T-helper 9 cell (primary cell): Measurements from ENCODE around the gene PTPRG.

ENCODE experiments used
- DNase-seq: peaks from one replicate; pipeline ENCODE4 v3.0.0-alpha.2; 2020

Gene PTPRG

GRCh38 chr3:61774279-61774890, 213.0 kb downstream of the PTPRG start:
- no peak for DNase-seq

DNA sequence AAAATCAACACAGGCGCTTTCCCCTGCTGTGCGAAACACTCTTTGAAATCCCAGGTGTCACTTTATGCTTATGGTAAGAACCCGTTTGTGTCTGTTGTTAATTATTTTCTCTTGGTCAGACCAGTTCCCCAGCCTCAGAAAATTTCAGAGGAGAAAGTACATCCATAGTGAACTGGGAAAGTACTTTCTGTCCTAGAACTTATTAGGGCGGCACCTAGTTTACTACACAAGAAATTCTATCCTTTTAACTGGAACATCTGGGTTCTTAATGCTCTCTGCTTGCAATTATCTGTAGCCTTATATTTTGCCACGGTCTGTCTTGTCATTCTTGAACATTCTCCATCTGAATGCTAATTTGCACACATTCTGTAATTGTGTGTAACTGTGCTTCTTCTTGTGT, 215.0 kb downstream of the PTPRG start:
- DNase-seq = no peak

- DNase-seq = no peak
Observed at GRCh38 chr3:61777483-61777882, 216.1 kb downstream of the PTPRG start.

- DNase-seq = no peak
Observed at GRCh38 chr3:61778095-61778494, 216.7 kb downstream of the PTPRG start.

GRCh38 chr3:61780016-61780415, 218.6 kb downstream of the PTPRG start:
- no peak for DNase-seq

- DNase-seq = no peak
Observed at GRCh38 chr3:61780455-61781228, 219.3 kb downstream of the PTPRG start.

GRCh38 chr3:61783993-61784718, 222.8 kb downstream of the PTPRG start:
- DNase-seq = no peak

- DNase-seq = no peak
Observed at GRCh38 chr3:61788623-61789507, 227.5 kb downstream of the PTPRG start.

- DNase-seq = no peak
Observed at GRCh38 chr3:61789861-61790260, 228.5 kb downstream of the PTPRG start.

GRCh38 chr3:61790411-61790810, 229.0 kb downstream of the PTPRG start:
- no peak for DNase-seq

DNA sequence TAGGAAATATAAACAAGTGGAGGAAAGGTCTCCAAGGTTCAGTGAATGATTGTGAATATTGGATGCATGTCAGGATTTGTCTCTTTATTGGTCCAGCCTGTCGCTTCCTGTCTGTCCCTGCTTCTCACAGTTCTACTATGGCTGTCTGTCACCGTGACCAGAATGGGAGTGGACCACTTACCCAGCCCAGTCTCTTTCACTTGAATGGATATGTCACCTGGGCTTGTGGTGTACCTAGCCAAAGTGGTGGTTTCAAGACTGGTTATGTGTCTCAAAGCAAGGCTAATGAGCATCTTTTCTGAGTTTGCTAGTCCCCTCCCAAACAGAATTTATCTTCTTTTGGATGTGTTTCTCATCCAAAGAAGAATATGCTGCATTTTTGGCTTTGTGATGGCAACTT, 231.7 kb downstream of the PTPRG start:
- no peak for DNase-seq

DNA sequence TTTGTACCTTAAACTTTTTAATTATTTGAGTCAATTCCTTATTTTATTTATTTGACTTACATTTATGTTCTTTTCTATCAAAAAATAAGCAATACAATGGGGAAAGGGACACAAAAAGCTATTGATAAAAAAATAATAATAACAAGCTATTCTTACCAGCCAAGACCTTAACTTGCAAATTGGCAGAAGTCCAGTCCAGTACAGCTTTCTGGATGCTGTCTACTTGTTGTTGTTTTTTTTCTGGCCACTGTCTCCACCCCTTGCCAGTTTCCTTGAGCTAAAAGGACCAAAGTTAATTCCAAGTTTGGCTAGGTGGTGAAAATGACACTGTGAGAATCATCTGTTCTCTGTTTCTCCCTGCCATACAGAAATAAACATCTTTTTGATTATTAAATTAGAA, 232.2 kb downstream of the PTPRG start:
- DNase-seq = no peak

GRCh38 chr3:61794341-61794740, 233.0 kb downstream of the PTPRG start:
- DNase-seq = no peak

- no peak for DNase-seq
Observed at GRCh38 chr3:61794961-61795360, 233.6 kb downstream of the PTPRG start.

- no peak for DNase-seq
Observed at GRCh38 chr3:61796088-61796680, 234.8 kb downstream of the PTPRG start.

- no peak for DNase-seq
Observed at GRCh38 chr3:61796911-61797310, 235.5 kb downstream of the PTPRG start.

DNA sequence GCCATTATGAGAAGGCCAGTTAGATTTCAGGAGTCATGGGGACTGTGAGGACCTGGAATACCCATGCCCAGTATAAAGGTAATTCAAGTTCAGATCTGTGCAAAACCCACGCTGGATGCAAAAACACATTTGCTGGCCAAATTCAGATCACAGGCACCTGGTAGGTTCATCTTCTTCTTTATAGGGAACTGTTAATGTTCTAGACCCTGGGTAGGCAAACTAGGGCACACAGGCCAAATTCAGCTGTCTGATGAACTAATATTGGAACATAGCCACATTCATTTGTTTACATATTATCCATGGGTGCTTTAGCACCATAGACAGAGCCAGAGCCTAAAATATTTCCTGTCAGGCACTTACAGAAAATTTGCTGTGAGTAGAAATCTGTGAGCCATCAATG, 241.4 kb downstream of the PTPRG start:
- no peak for DNase-seq

- DNase-seq = no peak
Observed at GRCh38 chr3:61803983-61804382, 242.6 kb downstream of the PTPRG start.

- no peak for DNase-seq
Observed at GRCh38 chr3:61804782-61805181, 243.4 kb downstream of the PTPRG start.

GRCh38 chr3:61805510-61806080, 244.2 kb downstream of the PTPRG start:
- no peak for DNase-seq

DNA sequence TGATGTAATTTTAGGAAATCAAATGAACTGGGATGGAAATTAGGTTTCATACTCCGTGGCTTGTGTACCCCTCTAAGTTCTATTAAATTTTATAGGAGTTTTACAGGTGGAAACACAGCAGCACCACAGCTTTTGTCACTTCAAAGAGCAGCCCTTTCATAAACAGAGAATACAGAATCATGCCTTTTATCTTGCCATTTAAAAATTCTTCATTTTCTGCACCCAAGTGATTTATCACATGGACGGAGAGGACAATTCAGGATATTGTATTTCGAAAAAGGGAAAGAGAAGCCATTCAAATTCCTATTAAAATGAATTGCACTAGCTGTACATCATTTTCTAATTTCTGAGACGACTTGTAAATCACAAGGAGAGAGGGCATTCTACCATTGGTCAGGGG, 245.4 kb downstream of the PTPRG start:
- no peak for DNase-seq

GRCh38 chr3:61807865-61808276, 246.5 kb downstream of the PTPRG start:
- no peak for DNase-seq
